IMR-90 (cell line): ENCODE data around the gene C1orf159. TPM values are rescaled to one million over a fixed set of nuclear protein-coding genes. Genes with fewer than 3 reads are reported as not detected.

Experiments used
- ATAC-seq: fragments of 200-7000 bp; cut with Tn5 transposase; 2 replicates; pipeline ENCODE4 v1.9.1; 2020; ENCODE audit warnings: low read depth, mild to moderate bottlenecking, moderate library complexity
- BruUV-seq: library from RNA; stranded (reverse); fragments of 400-500 nt; replicated peaks from 2 replicates; lab custom pipeline; 2021; lab: Mats Ljungman, UMichigan
- CTCF ChIA-PET: fragments of 300-600 bp; formaldehyde crosslinking; extraction: SDS; loops from one replicate; lab custom pipeline; 2021; ENCODE audit warnings: antibody characterized with exemption; lab: Yijun Ruan, JAX
- POLR2A ChIA-PET: fragments of 300-600 bp; sonication (Branson Sonifier 250); formaldehyde crosslinking; loops from one replicate; lab custom pipeline; 2022; ENCODE audit warnings: antibody characterized with exemption; ENCODE audit not compliant: unreplicated experiment; lab: Charles Lee
- DNase-seq: peaks from one replicate; pipeline ENCODE4 v3.0.0; 2013
- H2AFZ ChIP-seq: replicated peaks from 2 replicates; pipeline ENCODE3; 2013; ENCODE audit warnings: low read length, mild to moderate bottlenecking; ENCODE audit not compliant: poor library complexity
- H2AK5ac ChIP-seq: 2 replicates; pipeline ENCODE4 v1.6.1; 2013; ENCODE audit warnings: low read depth, low read length, inconsistent platforms
- H2AK9ac ChIP-seq: replicated peaks from 2 replicates; pipeline ENCODE3; 2013; ENCODE audit warnings: mild to moderate bottlenecking, low read depth, low read length, moderate library complexity; ENCODE audit not compliant: poor library complexity
- H2BK120ac ChIP-seq: 2 replicates; pipeline ENCODE4 v1.6.1; 2013; ENCODE audit warnings: low read depth, low read length, inconsistent platforms
- H2BK15ac ChIP-seq: 3 replicates; pipeline ENCODE4 v1.6.1; 2013; ENCODE audit warnings: low read depth, low read length, inconsistent platforms
- H2BK20ac ChIP-seq: 2 replicates; pipeline ENCODE4 v1.6.1; 2013; ENCODE audit warnings: low read depth, mild to moderate bottlenecking, inconsistent platforms, low read length, moderate library complexity
- H2BK5ac ChIP-seq: 2 replicates; pipeline ENCODE4 v1.6.1; 2013; ENCODE audit warnings: mild to moderate bottlenecking, low read depth, low read length, inconsistent platforms; ENCODE audit not compliant: poor library complexity, severe bottlenecking
- H3K14ac ChIP-seq: replicated peaks from 2 replicates; pipeline ENCODE4 v1.6.1; 2013; ENCODE audit warnings: low read depth, low read length, inconsistent platforms
- H3K18ac ChIP-seq: 2 replicates; pipeline ENCODE4 v1.6.1; 2013; ENCODE audit warnings: low read depth, low read length, control low read depth
- H3K23ac ChIP-seq: 2 replicates; pipeline ENCODE4 v1.6.1; 2013; ENCODE audit warnings: low read depth, low read length, inconsistent platforms
- H3K27ac ChIP-seq: 2 replicates; pipeline ENCODE4 v1.5.1; 2013; ENCODE audit warnings: mild to moderate bottlenecking, control low read depth, low read length; ENCODE audit not compliant: insufficient read depth
- H3K27me3 ChIP-seq: 2 replicates; pipeline ENCODE4 v1.6.1; 2013; ENCODE audit warnings: low read length; ENCODE audit not compliant: control insufficient read depth, insufficient read depth
- H3K36me3 ChIP-seq: 2 replicates; pipeline ENCODE4 v1.6.1; 2013; ENCODE audit warnings: low read length, mixed read lengths; ENCODE audit not compliant: control insufficient read depth, insufficient read depth
- H3K4ac ChIP-seq: 2 replicates; pipeline ENCODE4 v1.6.1; 2013; ENCODE audit warnings: low read depth, low read length, inconsistent platforms
- H3K4me1 ChIP-seq: 2 replicates; pipeline ENCODE4 v1.6.1; 2013; ENCODE audit warnings: low read length, mixed read lengths; ENCODE audit not compliant: control insufficient read depth, insufficient read depth
- H3K4me2 ChIP-seq: 2 replicates; pipeline ENCODE4 v1.6.1; 2013; ENCODE audit warnings: low read depth, mild to moderate bottlenecking, control low read depth, low read length, moderate library complexity
- H3K4me3 ChIP-seq: 2 replicates; pipeline ENCODE4 v1.5.1; 2013; ENCODE audit warnings: low read depth, mild to moderate bottlenecking, control low read depth, low read length, moderate library complexity; ENCODE audit not compliant: insufficient read depth
- H3K56ac ChIP-seq: 2 replicates; pipeline ENCODE4 v1.6.1; 2013; ENCODE audit warnings: low read length, inconsistent platforms; ENCODE audit not compliant: insufficient read depth; ENCODE audit errors: extremely low read depth
- H3K79me1 ChIP-seq, 2 experiments: 2 replicates each; pipeline ENCODE4 v1.6.1; 2013; ENCODE audit warnings: low read length in 2 of 2, inconsistent platforms in 1 of 2, low read depth in 1 of 2
- H3K9ac ChIP-seq: 2 replicates; pipeline ENCODE4 v1.6.1; 2013; ENCODE audit warnings: low read depth, low read length, control low read depth
- H3K9me1 ChIP-seq: 2 replicates; pipeline ENCODE4 v1.6.1; 2013; ENCODE audit warnings: low read length, inconsistent platforms; ENCODE audit not compliant: insufficient read depth
- H3K9me3 ChIP-seq: 2 replicates; pipeline ENCODE4 v1.6.1; 2013; ENCODE audit warnings: low read length; ENCODE audit not compliant: control insufficient read depth, insufficient read depth
- H4K20me1 ChIP-seq: 2 replicates; pipeline ENCODE4 v1.6.1; 2013; ENCODE audit warnings: low read length, inconsistent platforms; ENCODE audit not compliant: insufficient read depth
- H4K5ac ChIP-seq: 2 replicates; pipeline ENCODE4 v1.6.1; 2013; ENCODE audit warnings: mild to moderate bottlenecking, low read depth, low read length, control low read depth
- H4K8ac ChIP-seq, 2 experiments: 2 replicates each; pipeline ENCODE4 v1.6.1; 2013; ENCODE audit warnings: low read depth in 2 of 2, low read length in 2 of 2, control low read depth in 1 of 2, inconsistent platforms in 1 of 2
- H4K91ac ChIP-seq: 2 replicates; pipeline ENCODE4 v1.6.1; 2013; ENCODE audit warnings: low read depth, low read length, inconsistent platforms; ENCODE audit not compliant: insufficient read depth
- BHLHE40 ChIP-seq: fragments of 150-350 bp; IDR thresholded peaks from 2 replicates; pipeline ENCODE4 v1.6.1; 2016; ENCODE audit warnings: mild to moderate bottlenecking, low read depth, low read length
- CEBPB ChIP-seq: IDR thresholded peaks from 2 replicates; pipeline ENCODE4 v1.6.1; 2012; ENCODE audit warnings: low read depth, low read length, improper control_type of control experiment
- CHD1 ChIP-seq: IDR thresholded peaks from 2 replicates; pipeline ENCODE4 v1.6.1; 2012; ENCODE audit warnings: low read depth, low read length, improper control_type of control experiment
- ELK1 ChIP-seq: fragments of 150-350 bp; IDR thresholded peaks from 2 replicates; pipeline ENCODE4 v1.6.1; 2016; ENCODE audit warnings: low read depth, mild to moderate bottlenecking, low read length, moderate library complexity, borderline replicate concordance
- FOS ChIP-seq: fragments of 150-350 bp; IDR thresholded peaks from 2 replicates; pipeline ENCODE4 v1.6.1; 2016; ENCODE audit warnings: low read depth, low read length
- MAFK ChIP-seq: IDR thresholded peaks from 2 replicates; pipeline ENCODE4 v1.6.1; 2012; ENCODE audit warnings: low read depth, low read length, improper control_type of control experiment
- MAZ ChIP-seq: IDR thresholded peaks from 2 replicates; pipeline ENCODE4 v1.6.1; 2012; ENCODE audit warnings: low read depth, mild to moderate bottlenecking, low read length, improper control_type of control experiment, moderate library complexity, borderline replicate concordance
- MXI1 ChIP-seq: IDR thresholded peaks from 2 replicates; pipeline ENCODE4 v1.6.1; 2012; ENCODE audit warnings: low read depth, mild to moderate bottlenecking, low read length, moderate library complexity, borderline replicate concordance
- NFE2L2 ChIP-seq: fragments of 150-350 bp; IDR thresholded peaks from 2 replicates; pipeline ENCODE4 v1.6.1; 2016; ENCODE audit warnings: low read depth, mild to moderate bottlenecking, low read length
- POLR2A ChIP-seq: IDR thresholded peaks from 2 replicates; pipeline ENCODE4 v1.6.1; 2012; ENCODE audit warnings: mild to moderate bottlenecking, low read depth, low read length
- RAD21 ChIP-seq: IDR thresholded peaks from 2 replicates; pipeline ENCODE4 v1.6.1; 2012; ENCODE audit warnings: low read length, improper control_type of control experiment
- RCOR1 ChIP-seq: IDR thresholded peaks from 2 replicates; pipeline ENCODE4 v1.6.1; 2012; ENCODE audit warnings: mild to moderate bottlenecking, low read length, improper control_type of control experiment; ENCODE audit not compliant: insufficient replicate concordance
- RFX5 ChIP-seq: IDR thresholded peaks from 2 replicates; pipeline ENCODE4 v1.8.0; 2012; ENCODE audit warnings: low read depth, mild to moderate bottlenecking, low read length, moderate library complexity
- SMC3 ChIP-seq: fragments of 150-350 bp; IDR thresholded peaks from 2 replicates; pipeline ENCODE4 v1.6.1; 2016; ENCODE audit warnings: low read depth, mild to moderate bottlenecking, antibody characterized with exemption, low read length, moderate library complexity
- USF2 ChIP-seq: fragments of 150-350 bp; IDR thresholded peaks from 2 replicates; pipeline ENCODE4 v1.6.1; 2017; ENCODE audit warnings: mild to moderate bottlenecking, antibody characterized with exemption, low read length, low read depth
- whole genome bisulfite sequencing, 2 experiments: methylation state at CpG; one replicate each; pipeline versions ENCODE4 v1.1.5 to v1.1.7; 2013; ENCODE audit warnings: missing lambda C conversion rate in 2 of 2; ENCODE audit not compliant: insufficient read length in 1 of 2; ENCODE audit errors: extremely low coverage in 2 of 2; 5-methylcytosine and 5-hydroxymethylcytosine counted together
- dilution Hi-C: fragments of 300-500 bp; cut with HindIII; formaldehyde crosslinking; loops from one replicate; pipeline ENCODE4 v1.14.3; 2018; ENCODE audit warnings: low sequenced_read_pairs; ENCODE audit not compliant: unreplicated experiment
- in situ Hi-C: fragments of 300-500 bp; cut with MboI; formaldehyde crosslinking; loops from 3 replicates; pipeline ENCODE4 v1.14.3; 2019; ENCODE audit warnings: low sequenced_read_pairs, inconsistent platforms, mixed read lengths
- intact Hi-C: fragments of 100-400 bp; cut with micrococcal nuclease; formaldehyde crosslinking; loops from 2 replicates; pipeline ENCODE4 v1.10.0; 2022
- polyA plus RNA-seq, 3 experiments: library from polyadenylated mRNA; depleted of rRNA; stranded (reverse); fragments of >200 nt; gene quantifications; 2 replicates each; pipeline ENCODE4 v1.2.3, GENCODE V29; 2012; ENCODE audit warnings: low replicate concordance in 1 of 3
- total RNA-seq: library from RNA; depleted of rRNA; stranded (reverse); fragments of >200 nt; gene quantifications from 2 replicates; pipeline ENCODE4 v1.2.3, GENCODE V29; 2012
- TF ChIP-seq, protein P1 (sequence below): conservative IDR thresholded peaks from 2 replicates; pipeline ENCODE4 v1.5.1; 2012; ENCODE audit warnings: mild to moderate bottlenecking, low read depth, low read length, improper control_type of control experiment

The C1orf159 gene
- total and polyA plus RNA-seq, 2 of the 4 experiments (the other 2 are of a cell fraction) = 2.9 to 12.6 TPM

GRCh38 chr1:1128454-1129139 is 12.7 kb upstream of the C1orf159 start:
- Histone ChIP-seq H3K36me3 (no peaks in the 10 kb centered on the region), H2BK20ac (no peak overlapping the region), H4K91ac (no peak overlapping the region), H3K4me3 (no peak overlapping the region), H3K9ac (no peak overlapping the region), H2BK5ac (no peak overlapping the region), H3K23ac (no peak overlapping the region), H3K4me1 (no peaks in the 10 kb centered on the region), H2AK9ac (no peak overlapping the region), H3K4ac (no peak overlapping the region), H3K4me2 (no peak overlapping the region), H3K79me1 (no peaks in the 10 kb centered on the region), H4K20me1 (no peaks in the 10 kb centered on the region), H4K5ac (no peak overlapping the region), H3K9me1 (peaks cover 4% of the 10 kb centered on the region; the same call in 1 of the 2 replicates), H3K56ac (no peak overlapping the region), H2BK120ac (no peak overlapping the region), H3K27ac (no peak overlapping the region), H3K18ac (no peak overlapping the region), H2BK15ac (no peak overlapping the region), H3K9me3 (0 out of 2 replicates have a peak, but pooled peaks cover 3% of the 10 kb centered on the region), H2AK5ac (no peak overlapping the region), H3K27me3 (peaks cover 3% of the 10 kb centered on the region), H3K14ac (no peak overlapping the region), H2AFZ (no peak overlapping the region), H4K8ac (no peak overlapping the region)
- CTCF ChIA-PET = no interaction called here
- 78% methylated on average over 11 of the region's 32 CpGs; no CpG with 5 or more reads in 1 of the 2 experiments for WGBS, 2 experiments
- no peak for TF ChIP-seq MXI1
- no peak for TF ChIP-seq RFX5
- TF ChIP-seq CEBPB = no peak
- no peak for TF ChIP-seq MAZ
- TF ChIP-seq USF2 = no peak
- TF ChIP-seq POLR2A = no peak
- TF ChIP-seq CHD1 = no peak
- TF ChIP-seq RCOR1 = no peak
- TF ChIP-seq, protein P1, sequence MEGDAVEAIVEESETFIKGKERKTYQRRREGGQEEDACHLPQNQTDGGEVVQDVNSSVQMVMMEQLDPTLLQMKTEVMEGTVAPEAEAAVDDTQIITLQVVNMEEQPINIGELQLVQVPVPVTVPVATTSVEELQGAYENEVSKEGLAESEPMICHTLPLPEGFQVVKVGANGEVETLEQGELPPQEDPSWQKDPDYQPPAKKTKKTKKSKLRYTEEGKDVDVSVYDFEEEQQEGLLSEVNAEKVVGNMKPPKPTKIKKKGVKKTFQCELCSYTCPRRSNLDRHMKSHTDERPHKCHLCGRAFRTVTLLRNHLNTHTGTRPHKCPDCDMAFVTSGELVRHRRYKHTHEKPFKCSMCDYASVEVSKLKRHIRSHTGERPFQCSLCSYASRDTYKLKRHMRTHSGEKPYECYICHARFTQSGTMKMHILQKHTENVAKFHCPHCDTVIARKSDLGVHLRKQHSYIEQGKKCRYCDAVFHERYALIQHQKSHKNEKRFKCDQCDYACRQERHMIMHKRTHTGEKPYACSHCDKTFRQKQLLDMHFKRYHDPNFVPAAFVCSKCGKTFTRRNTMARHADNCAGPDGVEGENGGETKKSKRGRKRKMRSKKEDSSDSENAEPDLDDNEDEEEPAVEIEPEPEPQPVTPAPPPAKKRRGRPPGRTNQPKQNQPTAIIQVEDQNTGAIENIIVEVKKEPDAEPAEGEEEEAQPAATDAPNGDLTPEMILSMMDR = no peak
- no peak for TF ChIP-seq ELK1
- TF ChIP-seq FOS = no peak
- TF ChIP-seq SMC3 = no peak
- TF ChIP-seq NFE2L2 = no peak
- TF ChIP-seq BHLHE40 = no peak
- no peak for TF ChIP-seq RAD21
- no peak for TF ChIP-seq MAFK
- no peak for DNase-seq
- dilution Hi-C loops = no loop called here
- intact Hi-C loops = no loop called here
- ATAC-seq = no peak
- in situ Hi-C loops = no loop called here
- BruUV-seq = no TSS peak
- POLR2A ChIA-PET = no interaction called here
